Smooth muscle cell (in vitro differentiated cells): ENCODE results near the gene BLOC1S2. TPM values are rescaled to one million over a fixed set of nuclear protein-coding genes. Genes with fewer than 3 reads are reported as not detected.

Experiments
- DNase-seq: peaks from one replicate; lab custom pipeline; 2025; ENCODE audit not compliant: unreplicated experiment; lab: John Stamatoyannopoulos, UW
- H2AFZ ChIP-seq: fragments of 200-600 bp; sonication (generic); 2 replicates; pipeline ENCODE4 v1.6.0; 2016; ENCODE audit warnings: antibody characterized with exemption, low read depth, mild to moderate bottlenecking
- H3F3A ChIP-seq: fragments of 200-600 bp; sonication (generic); 2 replicates; pipeline ENCODE4 v1.6.0; 2017; ENCODE audit warnings: antibody characterized with exemption, low read depth
- H3K27ac ChIP-seq: fragments of 200-600 bp; sonication (generic); 2 replicates; pipeline ENCODE4 v1.5.1; 2016; ENCODE audit warnings: low read depth, mild to moderate bottlenecking
- H3K27me3 ChIP-seq: fragments of 200-600 bp; sonication (generic); 2 replicates; pipeline ENCODE4 v1.6.1; 2016; ENCODE audit warnings: low read depth, mild to moderate bottlenecking
- H3K36me3 ChIP-seq: fragments of 200-600 bp; sonication (generic); 2 replicates; pipeline ENCODE4 v1.5.1; 2016; ENCODE audit warnings: low read depth
- H3K4me1 ChIP-seq: fragments of 200-600 bp; sonication (generic); 2 replicates; pipeline ENCODE4 v1.5.1; 2016; ENCODE audit warnings: low read depth
- H3K4me2 ChIP-seq: fragments of 200-600 bp; sonication (generic); 2 replicates; pipeline ENCODE4 v1.6.0; 2016; ENCODE audit warnings: mild to moderate bottlenecking
- H3K4me3 ChIP-seq: fragments of 200-600 bp; sonication (generic); 2 replicates; pipeline ENCODE4 v1.5.1; 2016; ENCODE audit warnings: mild to moderate bottlenecking
- H3K79me2 ChIP-seq: fragments of 200-600 bp; sonication (generic); 2 replicates; pipeline ENCODE4 v1.6.0; 2016; ENCODE audit warnings: low read depth, mild to moderate bottlenecking
- H3K9ac ChIP-seq: fragments of 200-600 bp; sonication (generic); 2 replicates; pipeline ENCODE4 v1.6.0; 2016; ENCODE audit warnings: low read depth
- H3K9me3 ChIP-seq: fragments of 200-600 bp; sonication (generic); replicated peaks from 2 replicates; pipeline ENCODE4 v1.5.1; 2016; ENCODE audit warnings: low read depth
- H4K20me1 ChIP-seq: fragments of 200-600 bp; sonication (generic); 2 replicates; pipeline ENCODE4 v1.6.0; 2016; ENCODE audit warnings: low read depth
- WGBS: methylation state at CpG from one replicate; pipeline ENCODE4 v1.1.7; 2016; ENCODE audit warnings: low lambda C conversion rate; 5-methylcytosine and 5-hydroxymethylcytosine counted together
- polyA plus RNA-seq: library from polyadenylated mRNA; unstranded; fragments of >200 nt; fragmentation: Nextera tagmentation; extraction: Ambion mirVana; gene quantifications from 2 replicates; pipeline ENCODE4 v1.2.1, GENCODE V29; 2016
- total RNA-seq: library from RNA; depleted of rRNA; stranded (reverse); fragments of >200 nt; gene quantifications from 2 replicates; pipeline ENCODE4 v1.2.3, GENCODE V29; 2014
- TF ChIP-seq, protein P1 (sequence below): fragments of 200-600 bp; sonication (generic); IDR thresholded peaks from 2 replicates; pipeline ENCODE4 v1.5.1; 2017; ENCODE audit warnings: borderline replicate concordance, mild to moderate bottlenecking, antibody characterized with exemption; ENCODE audit not compliant: insufficient read depth, poor library complexity, severe bottlenecking

BLOC1S2 gene
- total and polyA plus RNA-seq, 2 experiments from 2014 or later, result 62.0 to 67.2 TPM

DNA sequence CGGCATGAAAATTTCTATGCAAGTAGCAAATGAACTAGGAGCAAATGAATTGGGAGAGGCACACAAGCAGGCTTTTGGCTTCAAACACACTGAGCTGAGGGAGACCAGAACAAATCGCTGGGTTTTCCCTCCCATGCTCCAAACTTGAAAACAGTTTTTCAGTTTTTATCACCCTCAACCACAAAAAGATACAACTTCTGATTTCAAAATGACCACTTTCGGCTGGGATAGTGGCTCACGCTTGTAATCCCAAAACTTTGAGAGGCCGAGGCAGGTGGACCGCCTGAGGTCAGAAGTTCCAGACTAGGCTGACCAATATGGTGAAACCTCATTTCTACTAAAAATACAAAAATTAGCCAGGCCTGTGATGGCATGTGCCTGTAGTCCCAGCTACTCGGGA, 48.1 kb downstream of the BLOC1S2 start:
- H3K27ac ChIP-seq, result no peak overlapping the region
- no peak overlapping the region for H3K9ac ChIP-seq
- no peak overlapping the region for H3K4me3 ChIP-seq
- no peak overlapping the region for H2AFZ ChIP-seq
- H3K36me3 ChIP-seq, result peaks cover 5% of the 10 kb centered on the region
- H3K79me2 ChIP-seq, result no peaks in the 10 kb centered on the region
- no peak overlapping the region for H3K4me2 ChIP-seq
- H3K4me1 ChIP-seq, result no peaks in the 10 kb centered on the region
- H3F3A ChIP-seq, result no peaks in the 10 kb centered on the region
- 97% methylated on average over 7 of the region's 7 CpGs for WGBS
- TF ChIP-seq, protein P1, sequence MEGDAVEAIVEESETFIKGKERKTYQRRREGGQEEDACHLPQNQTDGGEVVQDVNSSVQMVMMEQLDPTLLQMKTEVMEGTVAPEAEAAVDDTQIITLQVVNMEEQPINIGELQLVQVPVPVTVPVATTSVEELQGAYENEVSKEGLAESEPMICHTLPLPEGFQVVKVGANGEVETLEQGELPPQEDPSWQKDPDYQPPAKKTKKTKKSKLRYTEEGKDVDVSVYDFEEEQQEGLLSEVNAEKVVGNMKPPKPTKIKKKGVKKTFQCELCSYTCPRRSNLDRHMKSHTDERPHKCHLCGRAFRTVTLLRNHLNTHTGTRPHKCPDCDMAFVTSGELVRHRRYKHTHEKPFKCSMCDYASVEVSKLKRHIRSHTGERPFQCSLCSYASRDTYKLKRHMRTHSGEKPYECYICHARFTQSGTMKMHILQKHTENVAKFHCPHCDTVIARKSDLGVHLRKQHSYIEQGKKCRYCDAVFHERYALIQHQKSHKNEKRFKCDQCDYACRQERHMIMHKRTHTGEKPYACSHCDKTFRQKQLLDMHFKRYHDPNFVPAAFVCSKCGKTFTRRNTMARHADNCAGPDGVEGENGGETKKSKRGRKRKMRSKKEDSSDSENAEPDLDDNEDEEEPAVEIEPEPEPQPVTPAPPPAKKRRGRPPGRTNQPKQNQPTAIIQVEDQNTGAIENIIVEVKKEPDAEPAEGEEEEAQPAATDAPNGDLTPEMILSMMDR, result no peak
- no peaks in the 10 kb centered on the region for H4K20me1 ChIP-seq
- no peaks in the 10 kb centered on the region for H3K27me3 ChIP-seq
- H3K9me3 ChIP-seq, result no peaks in the 10 kb centered on the region
- DNase-seq, result no peak

DNA sequence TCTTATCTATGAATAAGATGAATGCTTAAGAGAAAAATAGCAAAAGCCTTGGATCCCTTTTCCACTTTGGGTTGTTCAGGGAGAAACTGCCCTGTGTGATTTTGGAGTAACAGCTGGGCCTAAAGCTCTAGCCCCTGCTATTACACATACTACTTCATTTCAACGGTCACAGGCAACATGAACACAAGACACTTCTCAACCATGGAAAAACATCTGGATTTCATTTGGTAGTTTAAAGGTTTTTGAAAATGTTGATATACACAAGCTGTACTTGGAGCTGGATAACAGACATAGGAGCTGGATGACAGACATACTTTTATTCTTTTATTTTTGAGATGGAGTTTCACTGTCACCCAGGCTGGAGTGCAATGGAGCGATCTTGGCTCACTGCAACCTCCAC, 54.4 kb downstream of the BLOC1S2 start:
- no peak overlapping the region for H3K27ac ChIP-seq
- 72% methylated on average over 2 of the region's 2 CpGs for WGBS
- no peaks in the 10 kb centered on the region for H3K4me1 ChIP-seq
- no peak overlapping the region for H2AFZ ChIP-seq
- no peak overlapping the region for H3K4me3 ChIP-seq
- H3K36me3 ChIP-seq, result peaks cover 5% of the 10 kb centered on the region
- DNase-seq, result no peak
- H3K27me3 ChIP-seq, result no peaks in the 10 kb centered on the region
- H3K79me2 ChIP-seq, result peaks cover 22% of the 10 kb centered on the region
- H3F3A ChIP-seq, result no peaks in the 10 kb centered on the region
- no peak overlapping the region for H3K9ac ChIP-seq
- TF ChIP-seq, protein P1, result no peak
- no peak overlapping the region for H3K4me2 ChIP-seq
- H4K20me1 ChIP-seq, result peaks cover 13% of the 10 kb centered on the region
- H3K9me3 ChIP-seq, result no peaks in the 10 kb centered on the region

DNA sequence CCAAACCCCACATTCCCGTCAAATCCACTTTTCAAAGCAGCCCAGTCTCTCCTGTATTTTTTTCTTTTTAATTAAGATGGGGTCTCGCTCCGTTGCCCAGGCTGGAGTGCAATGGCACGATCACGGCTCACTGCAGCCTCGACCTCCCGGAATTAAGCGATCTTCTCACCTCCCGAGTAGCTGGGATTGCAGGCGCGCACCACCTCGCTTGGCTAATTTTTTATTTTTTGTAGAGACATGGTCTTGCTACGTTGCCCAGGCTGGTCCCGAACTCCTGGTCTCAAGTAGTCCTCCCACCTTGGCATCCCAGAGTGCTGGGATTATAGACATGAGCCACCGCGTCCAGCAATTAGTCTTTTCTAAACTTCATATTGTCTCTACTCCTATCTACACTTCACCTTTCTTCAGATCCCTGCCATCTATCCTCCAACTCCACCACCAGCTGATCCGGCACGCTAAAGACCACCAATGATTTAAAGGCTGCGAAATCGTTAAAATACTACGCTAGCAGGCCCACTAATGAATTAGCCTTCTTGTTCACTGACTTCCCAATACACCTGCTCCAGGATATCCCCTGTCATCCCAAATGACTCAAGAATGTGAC, 56.6 kb downstream of the BLOC1S2 start:
- Histone ChIP-seq H3K4me2 (peak overlapping the region; percentile 90), H3K27ac (peak overlapping the region; percentile 76), H3K4me1 (no peaks in the 10 kb centered on the region), H3F3A (no peaks in the 10 kb centered on the region), H3K36me3 (peaks cover 5% of the 10 kb centered on the region), H4K20me1 (peaks cover 20% of the 10 kb centered on the region), H3K9ac (peak overlapping the region; percentile 96), H3K4me3 (peak overlapping the region; percentile 100), H3K9me3 (no peaks in the 10 kb centered on the region), H3K79me2 (peaks cover 33% of the 10 kb centered on the region), H3K27me3 (no peaks in the 10 kb centered on the region), H2AFZ (peak overlapping the region; percentile 99)
- WGBS, result 73% methylated on average over 21 of the region's 21 CpGs
- DNase-seq, result no peak
- TF ChIP-seq, protein P1, result no peak

DNA sequence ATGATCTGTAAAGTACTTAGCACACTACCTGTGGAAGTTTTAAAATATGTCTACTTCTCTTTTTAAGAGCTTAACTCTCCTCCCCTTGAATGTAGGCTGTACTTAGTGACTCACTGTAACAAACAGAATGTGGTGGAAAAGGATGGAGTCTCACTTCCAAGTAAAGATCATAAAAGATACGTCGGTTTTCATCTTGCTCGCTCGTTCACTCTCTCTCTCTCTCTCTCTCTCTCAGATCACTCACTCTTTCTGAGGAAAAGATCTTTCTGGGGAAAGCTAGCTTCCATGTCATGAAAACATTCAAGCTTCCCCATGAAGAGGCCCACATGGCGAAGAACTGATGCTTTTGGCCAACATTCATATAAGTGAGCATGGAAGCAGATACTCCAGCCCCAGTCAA, 62.6 kb downstream of the BLOC1S2 start:
- Histone ChIP-seq H3K4me2 (no peak overlapping the region), H3K4me3 (no peak overlapping the region), H3F3A (no peaks in the 10 kb centered on the region), H2AFZ (no peak overlapping the region), H3K9ac (no peak overlapping the region), H3K4me1 (no peaks in the 10 kb centered on the region), H3K79me2 (peaks cover 29% of the 10 kb centered on the region), H3K27me3 (no peaks in the 10 kb centered on the region), H3K36me3 (peaks cover 28% of the 10 kb centered on the region), H3K9me3 (no peaks in the 10 kb centered on the region), H3K27ac (no peak overlapping the region), H4K20me1 (peaks cover 20% of the 10 kb centered on the region)
- TF ChIP-seq, protein P1, result no peak
- DNase-seq, result no peak
- 97% methylated on average over 5 of the region's 5 CpGs for WGBS
